Hepatocyte (in vitro differentiated cells): Measurements from ENCODE around the gene ADGRD2. TPM values are rescaled to one million over a fixed set of nuclear protein-coding genes. Genes with fewer than 3 reads are reported as not detected.

ENCODE experiments used
- DNase-seq: peaks from one replicate; pipeline ENCODE4 v3.0.0-alpha.2; 2016; ENCODE audit warnings: low spot score
- H2AFZ ChIP-seq: fragments of 200-600 bp; sonication (generic); 2 replicates; pipeline ENCODE4 v1.6.0; 2016; ENCODE audit warnings: antibody characterized with exemption, mild to moderate bottlenecking
- H3K27ac ChIP-seq: fragments of 200-600 bp; sonication (generic); 2 replicates; pipeline ENCODE4 v1.5.1; 2016; ENCODE audit warnings: mild to moderate bottlenecking
- H3K27me3 ChIP-seq: fragments of 200-600 bp; sonication (generic); 2 replicates; pipeline ENCODE4 v1.6.1; 2016
- H3K36me3 ChIP-seq: fragments of 200-600 bp; sonication (generic); replicated peaks from 2 replicates; pipeline ENCODE4 v1.5.1; 2016; ENCODE audit warnings: low read depth; ENCODE audit not compliant: insufficient read depth
- H3K4me1 ChIP-seq: fragments of 200-600 bp; sonication (generic); 2 replicates; pipeline ENCODE4 v1.5.1; 2016; ENCODE audit warnings: mild to moderate bottlenecking, moderate library complexity; ENCODE audit not compliant: insufficient read depth
- H3K4me2 ChIP-seq: fragments of 200-600 bp; sonication (generic); 2 replicates; pipeline ENCODE4 v1.6.0; 2016
- H3K4me3 ChIP-seq: fragments of 200-600 bp; sonication (generic); 2 replicates; pipeline ENCODE4 v1.5.1; 2016; ENCODE audit warnings: mild to moderate bottlenecking
- H3K79me2 ChIP-seq: fragments of 200-600 bp; sonication (generic); 2 replicates; pipeline ENCODE4 v1.6.0; 2017; ENCODE audit warnings: mild to moderate bottlenecking
- H3K9me2 ChIP-seq: fragments of 200-600 bp; sonication (generic); replicated peaks from 2 replicates; pipeline ENCODE4 v1.6.0; 2017; ENCODE audit warnings: mild to moderate bottlenecking; ENCODE audit not compliant: insufficient read depth
- H3K9me3 ChIP-seq: fragments of 200-600 bp; sonication (generic); 2 replicates; pipeline ENCODE4 v1.5.1; 2016; ENCODE audit warnings: low read depth, mild to moderate bottlenecking
- H4K20me1 ChIP-seq: fragments of 200-600 bp; sonication (generic); 2 replicates; pipeline ENCODE4 v1.6.0; 2016; ENCODE audit warnings: mild to moderate bottlenecking; ENCODE audit not compliant: insufficient read depth, poor library complexity, severe bottlenecking
- CTCF ChIP-seq: fragments of 200-600 bp; sonication (generic); IDR thresholded peaks from 2 replicates; pipeline ENCODE4 v1.5.1; 2016; ENCODE audit warnings: antibody characterized with exemption, mild to moderate bottlenecking; ENCODE audit not compliant: poor library complexity
- EZH2 ChIP-seq: fragments of 200-600 bp; sonication (generic); IDR thresholded peaks from 2 replicates; pipeline ENCODE4 v1.6.1; 2016; ENCODE audit warnings: antibody characterized with exemption, mild to moderate bottlenecking, borderline replicate concordance
- EZH2phosphoT487 ChIP-seq: fragments of 200-600 bp; sonication (generic); IDR thresholded peaks from one replicate; pipeline ENCODE4 v1.6.1; 2018; ENCODE audit warnings: antibody characterized with exemption, mild to moderate bottlenecking, low read depth, moderate library complexity; ENCODE audit not compliant: unreplicated experiment, severe bottlenecking
- WGBS: methylation state at CpG from one replicate; pipeline ENCODE4 v1.1.6; 2016; ENCODE audit warnings: low lambda C conversion rate; ENCODE audit errors: missing lambda C conversion rate; 5-methylcytosine and 5-hydroxymethylcytosine counted together
- polyA plus RNA-seq: library from polyadenylated mRNA; unstranded; fragments of >200 nt; fragmentation: Nextera tagmentation; extraction: Ambion mirVana; gene quantifications from 2 replicates; pipeline ENCODE4 v1.2.1, GENCODE V29; 2016
- total RNA-seq: library from RNA; depleted of rRNA; stranded (reverse); fragments of >200 nt; gene quantifications from 2 replicates; pipeline ENCODE4 v1.2.3, GENCODE V29; 2014

ADGRD2 gene
- total and polyA plus RNA-seq, 2 experiments from 2014 or later = not detected

DNA sequence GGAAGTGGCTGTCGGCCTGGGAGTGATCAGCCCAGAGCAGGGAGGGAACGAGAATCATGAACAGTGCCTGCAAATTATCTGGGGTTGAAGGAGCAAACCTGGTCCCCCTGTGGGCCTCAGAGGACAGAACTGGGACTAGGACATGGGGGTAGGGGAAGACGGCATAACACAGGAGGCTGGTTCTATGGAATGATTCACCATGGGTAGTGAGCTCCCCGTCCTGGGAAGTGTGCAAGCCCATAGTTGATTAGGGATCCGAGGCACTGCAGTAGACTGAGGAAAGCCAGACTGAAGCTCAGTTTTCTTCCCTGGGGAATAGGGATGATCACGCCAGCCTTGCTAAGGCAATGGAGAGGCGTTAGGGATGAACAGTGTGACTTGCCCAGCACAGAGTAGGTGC lies 5.6 kb downstream of the ADGRD2 start:
- no peak for TF ChIP-seq CTCF
- no peak for TF ChIP-seq EZH2phosphoT487
- TF ChIP-seq EZH2 = no peak
- H3K79me2 ChIP-seq = no peaks in the 10 kb centered on the region
- peaks cover 22% of the 10 kb centered on the region for H3K27me3 ChIP-seq
- no peak overlapping the region for H2AFZ ChIP-seq
- H3K4me1 ChIP-seq = peaks cover under 1% of the 10 kb centered on the region
- H3K36me3 ChIP-seq = no peaks in the 10 kb centered on the region
- no peak overlapping the region for H3K4me2 ChIP-seq
- 83% methylated on average over 7 of the region's 7 CpGs for WGBS
- H3K4me3 ChIP-seq = no peak overlapping the region
- H3K9me3 ChIP-seq = no peaks in the 10 kb centered on the region
- H4K20me1 ChIP-seq = no peaks in the 10 kb centered on the region
- no peak for DNase-seq
- H3K9me2 ChIP-seq = no peaks in the 10 kb centered on the region
- H3K27ac ChIP-seq = no peak overlapping the region

DNA sequence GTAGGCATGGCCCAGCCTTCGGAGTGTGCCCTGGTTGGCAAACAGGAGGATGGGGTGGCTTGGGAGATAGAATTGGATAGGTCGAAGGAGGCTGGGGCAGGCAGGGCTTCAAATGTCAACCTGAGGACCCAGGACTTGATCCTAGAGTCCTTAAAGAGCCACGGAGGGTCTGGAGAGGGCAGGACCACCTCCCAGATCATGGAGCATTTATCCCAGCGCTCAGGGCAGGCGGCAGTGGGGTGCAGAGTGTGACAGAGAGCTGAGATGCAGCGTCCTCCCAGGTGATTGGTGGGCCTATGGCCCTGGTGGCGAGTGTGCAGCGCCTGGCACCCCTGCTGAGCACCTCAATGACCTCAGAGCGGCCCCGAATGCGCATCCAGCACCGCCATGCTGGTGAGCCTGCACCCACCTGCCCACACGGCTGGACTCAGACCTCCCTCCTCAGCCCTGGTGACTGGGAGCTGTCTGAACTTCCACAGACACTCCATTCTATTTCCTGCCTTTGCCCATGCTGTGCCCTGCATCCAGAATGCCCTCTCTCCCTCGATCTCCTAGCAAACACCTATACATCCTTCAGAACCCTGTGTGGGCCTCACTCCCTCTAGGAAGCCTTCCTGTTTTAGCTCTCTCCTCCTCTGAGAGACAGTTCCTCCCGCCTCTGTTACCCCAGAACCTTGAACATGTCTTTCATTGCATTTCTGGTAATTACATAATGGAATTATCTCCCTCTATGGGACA lies 6.3 kb downstream of the ADGRD2 start:
- Histone ChIP-seq H3K79me2 (no peaks in the 10 kb centered on the region), H3K9me2 (no peaks in the 10 kb centered on the region), H3K36me3 (no peaks in the 10 kb centered on the region), H3K4me2 (no peak overlapping the region), H3K27me3 (peaks cover 15% of the 10 kb centered on the region), H3K4me1 (no peaks in the 10 kb centered on the region), H3K4me3 (no peak overlapping the region), H3K27ac (no peak overlapping the region), H3K9me3 (no peaks in the 10 kb centered on the region), H4K20me1 (no peaks in the 10 kb centered on the region), H2AFZ (no peak overlapping the region)
- TF ChIP-seq EZH2 = no peak
- TF ChIP-seq EZH2phosphoT487 = no peak
- no peak for TF ChIP-seq CTCF
- 72% methylated on average over 15 of the region's 15 CpGs for WGBS
- DNase-seq = no peak

GRCh38 chr9:124457079-124457886 lies 7.0 kb downstream of the ADGRD2 start:
- Histone ChIP-seq H3K79me2 (no peaks in the 10 kb centered on the region), H3K27me3 (peaks cover 9% of the 10 kb centered on the region), H3K4me1 (no peaks in the 10 kb centered on the region), H2AFZ (no peak overlapping the region), H3K9me3 (no peaks in the 10 kb centered on the region), H3K4me2 (no peak overlapping the region), H3K4me3 (no peak overlapping the region), H4K20me1 (no peaks in the 10 kb centered on the region), H3K36me3 (no peaks in the 10 kb centered on the region), H3K27ac (no peak overlapping the region), H3K9me2 (no peaks in the 10 kb centered on the region)
- WGBS = 86% methylated on average over 18 of the region's 18 CpGs
- no peak for TF ChIP-seq EZH2
- TF ChIP-seq CTCF = no peak
- TF ChIP-seq EZH2phosphoT487 = no peak
- no peak for DNase-seq
